ENCODE data around the gene PLCB1.

Gene PLCB1

DNA sequence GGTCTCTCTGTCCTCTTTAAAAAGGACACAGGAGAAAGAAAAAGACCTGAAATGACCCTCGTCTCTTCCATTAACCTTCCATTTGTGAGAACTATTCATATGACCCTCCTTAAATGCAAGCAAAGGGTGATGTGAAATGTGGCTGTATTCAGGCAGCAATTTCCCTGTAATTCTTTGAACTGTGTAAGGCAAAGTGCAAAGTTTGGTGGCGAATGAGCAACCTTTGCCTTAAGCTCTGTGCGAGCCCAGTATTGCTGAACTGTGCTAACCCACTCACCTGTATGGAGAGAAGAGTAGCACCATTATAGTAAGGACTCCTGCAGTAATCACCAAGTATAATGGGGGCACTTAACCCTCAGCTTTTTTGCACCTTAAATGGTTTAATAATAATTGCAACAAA is 223.4 kb downstream of the PLCB1 start:
- Histone ChIP-seq H2BK12ac (ENCODE audit: low read length) (no peak overlapping the region), H3K4me3 (ENCODE audit: low read length in 2 of 2) (no peak overlapping the region), H3K23ac (ENCODE audit: low read depth, low read length, poor library complexity) (no peak overlapping the region), H3K4me1 (ENCODE audit: control insufficient read depth in 2 of 2, insufficient read depth in 1 of 2, low read depth in 1 of 2, low read length in 2 of 2) (peaks cover 0 to 4% of the 10 kb centered on the region in 2 donors), H3K4ac (ENCODE audit: low read length) (no peak overlapping the region), H2BK15ac (ENCODE audit: low read length) (no peak overlapping the region), H2AFZ (ENCODE audit: low read length) (no peak overlapping the region), H3K79me1 (ENCODE audit: low read depth, low read length) (peaks cover 4% of the 10 kb centered on the region), H3K18ac (ENCODE audit: low read length) (no peak overlapping the region), H2AK5ac (ENCODE audit: low read depth, low read length) (no peak overlapping the region), H3K27me3 (ENCODE audit: control insufficient read depth in 3 of 3, insufficient read depth in 3 of 3, low read depth in 1 of 3, low read length in 3 of 3) (no peaks in the 10 kb centered on the region), H2BK120ac (ENCODE audit: low read depth, low read length) (no peak overlapping the region), H3K14ac (ENCODE audit: low read length) (no peak overlapping the region), H4K91ac (ENCODE audit: low read depth, low read length, poor library complexity) (no peak overlapping the region), H3K9ac (ENCODE audit: low read depth, low read length, poor library complexity) (no peak overlapping the region), H4K8ac (ENCODE audit: low read depth, low read length) (no peak overlapping the region), H3K4me2 (ENCODE audit: insufficient read depth, low read length, poor library complexity, severe bottlenecking) (no peak overlapping the region), H3K9me3 (replicated peaks in 1 of 2; ENCODE audit: control insufficient read depth in 2 of 2, insufficient read depth in 1 of 2, low read depth in 1 of 2, low read length in 2 of 2) (no peaks in the 10 kb centered on the region), H2BK5ac (ENCODE audit: low read length) (no peak overlapping the region), H3K27ac (replicated peaks; ENCODE audit: low read length) (no peak overlapping the region), H3K36me3 (replicated peaks in 1 of 2; ENCODE audit: control insufficient read depth in 2 of 2, insufficient read depth in 2 of 2, low read length in 2 of 2) (no peaks in the 10 kb centered on the region)
- DNase-seq (ENCODE audit: low spot score): no peak
- WGBS, 2 donors (ENCODE audit: extremely low coverage in 2 of 2, insufficient read length in 2 of 2, insufficient replicate concordance in 1 of 2): no CpG with 5 or more reads among the region's 3 CpGs

DNA sequence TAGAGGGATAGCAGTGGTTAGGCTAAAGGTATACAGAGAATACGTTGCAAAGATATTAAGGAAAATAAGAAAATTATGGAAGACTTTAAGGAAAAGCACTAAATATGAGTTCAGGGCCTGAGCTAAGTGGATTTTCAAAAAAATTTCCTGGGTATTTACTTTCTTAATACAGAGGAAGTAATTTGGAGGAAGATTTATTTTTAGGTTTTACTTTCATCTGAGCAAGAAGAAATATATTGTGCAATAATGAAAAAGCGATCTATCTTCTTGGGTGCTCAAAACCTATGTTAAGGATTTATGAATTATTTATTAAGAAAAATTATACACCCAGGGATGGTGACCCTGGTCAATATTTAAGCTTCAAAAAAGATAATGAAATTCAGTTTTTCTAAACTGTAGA is 224.7 kb downstream of the PLCB1 start:
- no peak overlapping the region for H3K23ac ChIP-seq (ENCODE audit: low read depth, low read length, poor library complexity)
- H3K4me3 ChIP-seq (ENCODE audit: low read length in 2 of 2): no peak overlapping the region
- no peak overlapping the region for H2AK5ac ChIP-seq (ENCODE audit: low read depth, low read length)
- H2BK5ac ChIP-seq (ENCODE audit: low read length): no peak overlapping the region
- DNase-seq (ENCODE audit: low spot score): no peak
- no peak overlapping the region for H3K4me2 ChIP-seq (ENCODE audit: insufficient read depth, low read length, poor library complexity, severe bottlenecking)
- H3K14ac ChIP-seq (ENCODE audit: low read length): no peak overlapping the region
- H3K27ac ChIP-seq (replicated peaks; ENCODE audit: low read length): no peak overlapping the region
- no peak overlapping the region for H3K18ac ChIP-seq (ENCODE audit: low read length)
- no peak overlapping the region for H2BK12ac ChIP-seq (ENCODE audit: low read length)
- H3K79me1 ChIP-seq (ENCODE audit: low read depth, low read length): peaks cover 4% of the 10 kb centered on the region
- H2BK120ac ChIP-seq (ENCODE audit: low read depth, low read length): no peak overlapping the region
- no peak overlapping the region for H2BK15ac ChIP-seq (ENCODE audit: low read length)
- no CpG with 5 or more reads among the region's 2 CpGs for WGBS, 2 donors (ENCODE audit: extremely low coverage in 2 of 2, insufficient read length in 2 of 2, insufficient replicate concordance in 1 of 2)
- H3K4me1 ChIP-seq (ENCODE audit: control insufficient read depth in 2 of 2, insufficient read depth in 1 of 2, low read depth in 1 of 2, low read length in 2 of 2): peaks cover 4% of the 10 kb centered on the region in 2 donors
- no peak overlapping the region for H2AFZ ChIP-seq (ENCODE audit: low read length)
- no peaks in the 10 kb centered on the region for H3K27me3 ChIP-seq (ENCODE audit: control insufficient read depth in 3 of 3, insufficient read depth in 3 of 3, low read depth in 1 of 3, low read length in 3 of 3)
- H3K36me3 ChIP-seq (replicated peaks in 1 of 2; ENCODE audit: control insufficient read depth in 2 of 2, insufficient read depth in 2 of 2, low read length in 2 of 2): no peaks in the 10 kb centered on the region
- no peak overlapping the region for H4K91ac ChIP-seq (ENCODE audit: low read depth, low read length, poor library complexity)
- H4K8ac ChIP-seq (ENCODE audit: low read depth, low read length): no peak overlapping the region
- H3K9ac ChIP-seq (ENCODE audit: low read depth, low read length, poor library complexity): no peak overlapping the region
- no peak overlapping the region for H3K4ac ChIP-seq (ENCODE audit: low read length)
- H3K9me3 ChIP-seq (replicated peaks in 1 of 2; ENCODE audit: control insufficient read depth in 2 of 2, insufficient read depth in 1 of 2, low read depth in 1 of 2, low read length in 2 of 2): no peaks in the 10 kb centered on the region

DNA sequence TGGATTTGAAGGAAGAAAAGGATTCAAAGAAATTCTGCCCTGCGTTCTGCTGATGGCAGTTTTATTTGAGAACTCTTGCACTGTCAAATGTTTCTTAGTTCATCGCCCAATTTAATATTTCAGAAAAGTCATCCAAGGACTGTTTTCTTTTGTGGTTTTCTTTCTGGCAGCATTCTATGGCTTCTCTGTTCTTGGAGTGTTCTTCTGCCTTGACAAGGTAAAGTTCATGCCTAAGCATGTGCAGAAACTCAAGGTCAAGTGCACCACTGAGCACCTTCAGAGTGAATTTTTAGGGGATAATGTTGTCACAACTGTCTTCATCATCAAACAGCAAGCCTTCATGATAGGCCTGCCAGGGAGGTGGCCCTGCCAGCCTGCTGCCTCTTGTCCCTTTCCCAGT is 225.6 kb downstream of the PLCB1 start:
- no peak overlapping the region for H4K91ac ChIP-seq (ENCODE audit: low read depth, low read length, poor library complexity)
- H3K4me3 ChIP-seq (ENCODE audit: low read length in 2 of 2): no peak overlapping the region
- peaks cover 4% of the 10 kb centered on the region in 2 donors for H3K4me1 ChIP-seq (ENCODE audit: control insufficient read depth in 2 of 2, insufficient read depth in 1 of 2, low read depth in 1 of 2, low read length in 2 of 2)
- H2AK5ac ChIP-seq (ENCODE audit: low read depth, low read length): no peak overlapping the region
- H3K79me1 ChIP-seq (ENCODE audit: low read depth, low read length): peaks cover 4% of the 10 kb centered on the region
- no CpG with 5 or more reads among the region's 2 CpGs for WGBS, 2 donors (ENCODE audit: extremely low coverage in 2 of 2, insufficient read length in 2 of 2, insufficient replicate concordance in 1 of 2)
- no peaks in the 10 kb centered on the region for H3K36me3 ChIP-seq (replicated peaks in 1 of 2; ENCODE audit: control insufficient read depth in 2 of 2, insufficient read depth in 2 of 2, low read length in 2 of 2)
- H3K4ac ChIP-seq (ENCODE audit: low read length): no peak overlapping the region
- no peak overlapping the region for H4K8ac ChIP-seq (ENCODE audit: low read depth, low read length)
- H3K23ac ChIP-seq (ENCODE audit: low read depth, low read length, poor library complexity): no peak overlapping the region
- H3K4me2 ChIP-seq (ENCODE audit: insufficient read depth, low read length, poor library complexity, severe bottlenecking): no peak overlapping the region
- no peaks in the 10 kb centered on the region for H3K9me3 ChIP-seq (replicated peaks in 1 of 2; ENCODE audit: control insufficient read depth in 2 of 2, insufficient read depth in 1 of 2, low read depth in 1 of 2, low read length in 2 of 2)
- H2BK120ac ChIP-seq (ENCODE audit: low read depth, low read length): no peak overlapping the region
- H3K9ac ChIP-seq (ENCODE audit: low read depth, low read length, poor library complexity): no peak overlapping the region
- H3K27ac ChIP-seq (replicated peaks; ENCODE audit: low read length): no peak overlapping the region
- no peak overlapping the region for H2BK12ac ChIP-seq (ENCODE audit: low read length)
- no peak overlapping the region for H2BK5ac ChIP-seq (ENCODE audit: low read length)
- H2AFZ ChIP-seq (ENCODE audit: low read length): no peak overlapping the region
- no peak overlapping the region for H3K18ac ChIP-seq (ENCODE audit: low read length)
- DNase-seq (ENCODE audit: low spot score): no peak
- no peak overlapping the region for H2BK15ac ChIP-seq (ENCODE audit: low read length)
- H3K27me3 ChIP-seq (ENCODE audit: control insufficient read depth in 3 of 3, insufficient read depth in 3 of 3, low read depth in 1 of 3, low read length in 3 of 3): no peaks in the 10 kb centered on the region
- no peak overlapping the region for H3K14ac ChIP-seq (ENCODE audit: low read length)

DNA sequence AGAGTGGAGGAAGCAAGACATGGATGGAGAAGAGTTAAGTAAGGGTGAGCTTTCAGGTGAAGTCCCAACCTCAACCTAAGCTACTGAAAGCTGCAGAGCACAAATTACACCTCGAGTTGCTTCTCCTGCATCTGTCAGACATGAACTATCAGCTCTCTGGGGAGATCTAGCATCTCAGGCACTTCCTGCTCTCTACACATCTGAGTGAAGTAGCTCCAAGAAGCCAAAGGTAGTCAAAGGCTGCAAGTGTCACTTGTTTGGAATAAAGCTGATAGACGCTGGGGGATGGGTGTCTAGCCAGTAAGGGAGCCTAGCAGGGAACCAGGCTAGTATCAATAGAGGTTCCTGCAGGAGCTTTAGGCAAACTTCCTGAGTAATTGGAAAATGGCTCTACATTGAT is 228.0 kb downstream of the PLCB1 start:
- H4K8ac ChIP-seq (ENCODE audit: low read depth, low read length): no peak overlapping the region
- no CpG with 5 or more reads among the region's 2 CpGs for WGBS, 2 donors (ENCODE audit: extremely low coverage in 2 of 2, insufficient read length in 2 of 2, insufficient replicate concordance in 1 of 2)
- no peaks in the 10 kb centered on the region for H3K36me3 ChIP-seq (replicated peaks in 1 of 2; ENCODE audit: control insufficient read depth in 2 of 2, insufficient read depth in 2 of 2, low read length in 2 of 2)
- H3K27me3 ChIP-seq (ENCODE audit: control insufficient read depth in 3 of 3, insufficient read depth in 3 of 3, low read depth in 1 of 3, low read length in 3 of 3): no peaks in the 10 kb centered on the region
- H3K9ac ChIP-seq (ENCODE audit: low read depth, low read length, poor library complexity): no peak overlapping the region
- H2BK5ac ChIP-seq (ENCODE audit: low read length): no peak overlapping the region
- no peak overlapping the region for H3K14ac ChIP-seq (ENCODE audit: low read length)
- H3K18ac ChIP-seq (ENCODE audit: low read length): no peak overlapping the region
- H2AFZ ChIP-seq (ENCODE audit: low read length): no peak overlapping the region
- no peak for DNase-seq (ENCODE audit: low spot score)
- no peak overlapping the region for H4K91ac ChIP-seq (ENCODE audit: low read depth, low read length, poor library complexity)
- H2BK120ac ChIP-seq (ENCODE audit: low read depth, low read length): no peak overlapping the region
- H3K4me1 ChIP-seq (ENCODE audit: control insufficient read depth in 2 of 2, insufficient read depth in 1 of 2, low read depth in 1 of 2, low read length in 2 of 2): peaks cover 4% of the 10 kb centered on the region in 2 donors
- H3K4me3 ChIP-seq (ENCODE audit: low read length in 2 of 2): no peak overlapping the region
- H3K9me3 ChIP-seq (replicated peaks in 1 of 2; ENCODE audit: control insufficient read depth in 2 of 2, insufficient read depth in 1 of 2, low read depth in 1 of 2, low read length in 2 of 2): no peaks in the 10 kb centered on the region
- no peak overlapping the region for H2BK12ac ChIP-seq (ENCODE audit: low read length)
- H3K79me1 ChIP-seq (ENCODE audit: low read depth, low read length): peaks cover 4% of the 10 kb centered on the region
- H3K27ac ChIP-seq (replicated peaks; ENCODE audit: low read length): no peak overlapping the region
- H3K4me2 ChIP-seq (ENCODE audit: insufficient read depth, low read length, poor library complexity, severe bottlenecking): no peak overlapping the region
- H3K4ac ChIP-seq (ENCODE audit: low read length): no peak overlapping the region
- no peak overlapping the region for H3K23ac ChIP-seq (ENCODE audit: low read depth, low read length, poor library complexity)
- H2AK5ac ChIP-seq (ENCODE audit: low read depth, low read length): no peak overlapping the region
- H2BK15ac ChIP-seq (ENCODE audit: low read length): no peak overlapping the region

All from neuronal stem cell (in vitro differentiated cells).